PC-9 (cell line): ENCODE results near the gene VEGFB. TPM values are rescaled to one million over a fixed set of nuclear protein-coding genes. Genes with fewer than 3 reads are reported as not detected.

Source experiments
- BruUV-seq: library from RNA; stranded (reverse); fragments of 400-500 nt; replicated peaks from 2 replicates; lab custom pipeline; 2021; lab: Mats Ljungman, UMichigan
- CTCF ChIA-PET: fragments of 300-600 bp; sonication (Branson Sonifier 250); formaldehyde crosslinking; loops from one replicate; lab custom pipeline; 2022; ENCODE audit warnings: antibody characterized with exemption; lab: Charles Lee
- POLR2A ChIA-PET: fragments of 300-600 bp; sonication (Branson Sonifier 250); formaldehyde crosslinking; loops from one replicate; lab custom pipeline; 2022; ENCODE audit warnings: antibody characterized with exemption; ENCODE audit not compliant: unreplicated experiment; lab: Charles Lee
- DNase-seq, 2 experiments: peaks; one replicate each; pipeline versions ENCODE4 v3.0.0 to v3.0.0-alpha.2; 2015 to 2022; ENCODE audit warnings: mixed read lengths in 1 of 2
- H2AFZ ChIP-seq: fragments of 200-600 bp; sonication (generic); 2 replicates; pipeline ENCODE4 v1.8.1; 2017; ENCODE audit warnings: antibody characterized with exemption
- H3F3A ChIP-seq: fragments of 200-600 bp; sonication (generic); 2 replicates; pipeline ENCODE4 v1.8.1; 2017; ENCODE audit warnings: antibody characterized with exemption, mild to moderate bottlenecking, low read depth; ENCODE audit not compliant: insufficient read depth
- H3K27ac ChIP-seq: fragments of 200-600 bp; sonication (generic); 2 replicates; pipeline ENCODE4 v1.6.1; 2016; ENCODE audit warnings: mixed run types
- H3K27me3 ChIP-seq: fragments of 200-600 bp; sonication (generic); 2 replicates; pipeline ENCODE4 v1.6.1; 2016; ENCODE audit warnings: low read depth, mixed run types; ENCODE audit not compliant: insufficient read depth
- H3K36me3 ChIP-seq: fragments of 200-600 bp; sonication (generic); 2 replicates; pipeline ENCODE4 v1.6.1; 2016; ENCODE audit warnings: low read depth, mixed run types
- H3K4me1 ChIP-seq: fragments of 200-600 bp; sonication (generic); replicated peaks from 2 replicates; pipeline ENCODE4 v1.6.1; 2016; ENCODE audit warnings: mixed run types; ENCODE audit not compliant: insufficient read depth
- H3K4me2 ChIP-seq: fragments of 200-600 bp; sonication (generic); 2 replicates; pipeline ENCODE4 v1.6.1; 2017; ENCODE audit warnings: mixed run types
- H3K4me3 ChIP-seq: fragments of 200-600 bp; sonication (generic); 2 replicates; pipeline ENCODE4 v1.6.1; 2016; ENCODE audit warnings: mixed run types
- H3K79me2 ChIP-seq: fragments of 200-600 bp; sonication (generic); 2 replicates; pipeline ENCODE4 v1.6.1; 2017; ENCODE audit warnings: low read depth, mixed run types
- H3K9me2 ChIP-seq: fragments of 200-600 bp; sonication (generic); 2 replicates; pipeline ENCODE4 v1.8.1; 2017; ENCODE audit warnings: mild to moderate bottlenecking; ENCODE audit not compliant: insufficient read depth
- H3K9me3 ChIP-seq: fragments of 200-600 bp; sonication (generic); 2 replicates; pipeline ENCODE4 v1.8.1; 2016; ENCODE audit warnings: low read depth; ENCODE audit not compliant: insufficient read depth
- H4K20me1 ChIP-seq: fragments of 200-600 bp; sonication (generic); 2 replicates; pipeline ENCODE4 v1.8.1; 2017; ENCODE audit not compliant: insufficient read depth
- EZH2 ChIP-seq: fragments of 200-600 bp; sonication (generic); IDR thresholded peaks from 2 replicates; pipeline ENCODE4 v1.8.0; 2017; ENCODE audit warnings: antibody characterized with exemption, low read depth
- intact Hi-C: fragments of 100-400 bp; cut with micrococcal nuclease; formaldehyde crosslinking; loops from one replicate; pipeline ENCODE4 v1.10.0; 2022; ENCODE audit not compliant: unreplicated experiment
- total RNA-seq: library from RNA; stranded (reverse); gene quantifications from 2 replicates; pipeline ENCODE4 v1.2.3, GENCODE V29; 2021
- TF ChIP-seq, protein P1 (sequence below): fragments of 200-600 bp; sonication (generic); conservative IDR thresholded peaks from 2 replicates; pipeline ENCODE4 v1.6.1; 2017; ENCODE audit warnings: mixed run types, antibody characterized with exemption, mild to moderate bottlenecking, moderate library complexity

Gene VEGFB
- total RNA-seq, 1 experiment from 2014 or later = 129 TPM

DNA sequence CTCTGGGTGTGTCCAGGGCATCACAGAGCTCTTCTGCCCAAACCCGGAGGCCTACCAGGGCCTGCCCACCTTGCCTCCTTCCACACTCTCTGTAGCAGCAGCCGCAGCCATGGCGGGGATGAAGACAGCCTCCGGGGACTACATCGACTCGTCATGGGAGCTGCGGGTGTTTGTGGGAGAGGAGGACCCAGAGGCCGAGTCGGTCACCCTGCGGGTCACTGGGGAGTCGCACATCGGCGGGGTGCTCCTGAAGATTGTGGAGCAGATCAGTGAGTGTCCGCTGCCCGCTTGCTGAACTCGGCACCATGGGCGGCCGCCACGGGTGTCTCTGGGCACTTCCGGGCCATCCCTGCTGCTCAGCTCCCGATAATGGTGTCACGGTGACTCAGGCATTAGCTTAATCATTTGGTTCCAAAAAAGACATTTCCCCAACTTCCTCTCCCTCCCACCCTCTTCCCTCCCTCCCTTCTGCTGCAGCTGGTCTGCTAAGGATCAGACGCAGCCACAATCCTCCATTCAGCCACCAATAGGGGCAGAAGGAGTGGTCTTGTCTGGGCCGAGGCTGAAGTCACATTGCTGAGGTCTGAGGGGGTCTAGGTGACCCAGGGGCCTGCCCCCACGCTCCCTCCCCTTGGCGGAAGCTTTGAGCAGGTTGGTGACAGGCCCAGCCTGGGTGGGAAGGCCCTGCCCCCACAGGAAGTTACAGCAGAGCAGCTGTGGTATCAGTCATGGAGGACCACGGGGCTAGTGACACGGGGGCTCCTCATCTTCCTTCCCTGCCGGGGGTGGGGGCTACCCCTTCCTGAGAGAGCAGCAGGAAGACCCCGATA is 26.9 kb upstream of the VEGFB start:
- H3K4me2 ChIP-seq = no peak overlapping the region
- peaks cover 21% of the 10 kb centered on the region for H4K20me1 ChIP-seq
- 0 out of 2 replicates have a peak, but pooled peaks cover 6% of the 10 kb centered on the region for H3K36me3 ChIP-seq
- intact Hi-C loops = no loop called here
- H3F3A ChIP-seq = peaks cover 55% of the 10 kb centered on the region
- ChIA-PET POLR2A (no interaction called here), CTCF (interaction anchor here (0.5 to 0.7 kb wide), 4 partner anchors 77 to 1402 kb away, joined by 3 to 7 read pairs (median 3); partner anchors contain the start of gene NXF1)
- no peaks in the 10 kb centered on the region for H3K9me2 ChIP-seq
- DNase-seq = no peak
- no peaks in the 10 kb centered on the region for H3K79me2 ChIP-seq
- H3K4me1 ChIP-seq = 0 out of 2 replicates have a peak, but pooled peaks cover 4% of the 10 kb centered on the region
- TF ChIP-seq, protein P1, sequence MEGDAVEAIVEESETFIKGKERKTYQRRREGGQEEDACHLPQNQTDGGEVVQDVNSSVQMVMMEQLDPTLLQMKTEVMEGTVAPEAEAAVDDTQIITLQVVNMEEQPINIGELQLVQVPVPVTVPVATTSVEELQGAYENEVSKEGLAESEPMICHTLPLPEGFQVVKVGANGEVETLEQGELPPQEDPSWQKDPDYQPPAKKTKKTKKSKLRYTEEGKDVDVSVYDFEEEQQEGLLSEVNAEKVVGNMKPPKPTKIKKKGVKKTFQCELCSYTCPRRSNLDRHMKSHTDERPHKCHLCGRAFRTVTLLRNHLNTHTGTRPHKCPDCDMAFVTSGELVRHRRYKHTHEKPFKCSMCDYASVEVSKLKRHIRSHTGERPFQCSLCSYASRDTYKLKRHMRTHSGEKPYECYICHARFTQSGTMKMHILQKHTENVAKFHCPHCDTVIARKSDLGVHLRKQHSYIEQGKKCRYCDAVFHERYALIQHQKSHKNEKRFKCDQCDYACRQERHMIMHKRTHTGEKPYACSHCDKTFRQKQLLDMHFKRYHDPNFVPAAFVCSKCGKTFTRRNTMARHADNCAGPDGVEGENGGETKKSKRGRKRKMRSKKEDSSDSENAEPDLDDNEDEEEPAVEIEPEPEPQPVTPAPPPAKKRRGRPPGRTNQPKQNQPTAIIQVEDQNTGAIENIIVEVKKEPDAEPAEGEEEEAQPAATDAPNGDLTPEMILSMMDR = no peak
- no peak for TF ChIP-seq EZH2
- no peak overlapping the region for H3K27ac ChIP-seq
- BruUV-seq = no TSS peak
- H3K9me3 ChIP-seq = no peaks in the 10 kb centered on the region
- no peaks in the 10 kb centered on the region for H3K27me3 ChIP-seq
- H2AFZ ChIP-seq = no peak overlapping the region
- no peak overlapping the region for H3K4me3 ChIP-seq

DNA sequence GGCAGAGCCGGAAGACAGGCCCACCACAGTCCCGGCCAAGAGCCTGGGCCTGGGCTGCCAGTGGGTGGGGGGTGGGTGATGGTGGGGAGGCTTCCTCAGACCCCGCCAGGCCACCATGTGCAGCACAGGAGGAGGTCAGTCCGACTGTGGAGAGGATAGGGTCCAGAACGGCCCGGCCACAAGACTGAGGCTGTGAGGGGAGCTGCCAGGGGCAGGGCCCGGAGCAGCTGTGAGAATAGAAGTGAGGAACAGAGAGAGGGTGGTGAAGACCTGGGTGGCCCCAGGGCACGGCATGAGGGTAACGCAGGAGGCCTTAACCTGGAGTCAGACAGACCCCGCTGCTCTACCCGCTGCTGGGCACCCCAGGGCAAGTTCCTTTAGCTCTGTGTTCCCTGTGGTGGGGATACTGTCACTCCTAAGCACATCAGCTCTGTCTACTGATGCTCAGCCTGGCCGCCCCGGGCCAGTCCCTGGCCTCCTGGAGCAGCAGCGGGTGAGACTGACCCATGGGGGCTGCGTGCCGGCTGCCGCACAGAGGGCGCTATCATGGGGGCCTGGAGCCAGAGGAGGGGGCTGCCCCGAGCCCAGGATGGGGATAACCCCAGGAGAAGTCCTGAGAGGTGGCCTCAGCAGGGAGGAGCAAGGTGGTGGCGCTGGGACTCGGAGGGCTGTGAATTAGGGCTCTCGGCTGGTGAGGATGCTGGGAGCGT is 26.1 kb upstream of the VEGFB start:
- Histone ChIP-seq H3F3A (peaks cover 48% of the 10 kb centered on the region), H4K20me1 (peaks cover 18% of the 10 kb centered on the region), H3K9me2 (no peaks in the 10 kb centered on the region), H3K4me3 (no peak overlapping the region), H3K9me3 (no peaks in the 10 kb centered on the region), H3K27me3 (no peaks in the 10 kb centered on the region), H3K4me2 (no peak overlapping the region), H3K4me1 (0 out of 2 replicates have a peak, but pooled peaks cover 4% of the 10 kb centered on the region), H3K36me3 (no peaks in the 10 kb centered on the region), H2AFZ (no peak overlapping the region), H3K27ac (no peak overlapping the region), H3K79me2 (no peaks in the 10 kb centered on the region)
- ChIA-PET POLR2A (no interaction called here), CTCF (interaction anchor here (0.6 kb wide), 1 partner anchor 147 kb away, joined by 3 read pairs; no protein-coding TSS in a partner anchor)
- intact Hi-C loops = no loop called here
- TF ChIP-seq, protein P1 = no peak
- TF ChIP-seq EZH2 = no peak
- no TSS peak for BruUV-seq
- no peak for DNase-seq

DNA sequence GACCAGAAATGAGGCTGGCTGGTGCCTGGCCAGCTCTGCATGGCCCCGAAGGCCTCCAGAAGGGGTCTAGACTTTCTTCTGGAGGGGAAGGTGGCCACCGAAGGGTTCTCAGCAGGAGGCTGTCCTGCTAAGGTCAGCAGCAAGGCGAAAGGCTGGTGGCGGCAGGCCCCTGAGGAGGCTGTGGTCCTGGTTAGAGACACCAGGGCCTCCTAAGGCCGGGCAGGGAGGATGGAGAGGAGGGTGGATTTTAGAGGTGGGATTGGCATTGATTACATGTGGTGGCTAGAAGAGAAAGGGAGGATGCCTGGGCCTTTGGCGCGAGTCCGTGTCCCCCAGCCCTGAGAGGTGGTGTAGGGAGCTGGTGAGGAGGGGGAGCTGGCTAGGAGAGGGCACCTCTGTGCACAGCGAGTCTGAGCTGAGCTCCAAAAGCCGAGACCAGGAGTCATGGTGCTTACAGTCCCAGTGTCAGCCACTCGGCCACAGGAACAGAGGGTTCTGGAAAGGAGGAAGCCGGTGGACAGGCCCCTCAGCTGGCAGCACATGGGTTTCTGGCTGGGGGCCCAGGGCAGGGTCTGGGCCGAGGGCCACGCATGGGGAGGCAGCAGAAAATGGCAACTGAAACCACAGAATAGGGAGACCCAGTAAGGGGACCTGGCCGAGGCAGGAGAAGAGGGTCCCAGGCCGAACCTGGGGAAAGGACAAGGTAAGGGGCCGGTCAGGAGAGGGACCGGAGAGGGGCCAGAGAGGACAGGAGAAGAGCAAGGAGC is 25.4 kb upstream of the VEGFB start:
- Histone ChIP-seq H3K9me2 (no peaks in the 10 kb centered on the region), H3K4me3 (no peak overlapping the region), H3K4me2 (no peak overlapping the region), H3K4me1 (0 out of 2 replicates have a peak, but pooled peaks cover 4% of the 10 kb centered on the region), H3K9me3 (no peaks in the 10 kb centered on the region), H2AFZ (no peak overlapping the region), H4K20me1 (peaks cover 11% of the 10 kb centered on the region), H3K79me2 (no peaks in the 10 kb centered on the region), H3F3A (peaks cover 46% of the 10 kb centered on the region), H3K27ac (no peak overlapping the region), H3K36me3 (no peaks in the 10 kb centered on the region), H3K27me3 (no peaks in the 10 kb centered on the region)
- ChIA-PET POLR2A (no interaction called here), CTCF (no interaction called here)
- DNase-seq = no peak
- intact Hi-C loops = no loop called here
- no TSS peak for BruUV-seq
- TF ChIP-seq EZH2 = no peak
- TF ChIP-seq, protein P1 = no peak
